Psoas muscle (tissue), 8 donors: Measurements from ENCODE around the gene PMIS2. TPM values are rescaled to one million over a fixed set of nuclear protein-coding genes. Genes with fewer than 3 reads are reported as not detected.
A peak's percentile ranks its signal among the peaks of the same experiment; 100 is the strongest.

Experiments used
- ATAC-seq, 4 donors: fragments of 200-7000 bp; cut with Tn5 transposase; one replicate each; pipeline ENCODE4 v1.9.1; 2020; ENCODE audit warnings: moderate library complexity in 3 of 4, mild to moderate bottlenecking in 2 of 4
- DNase-seq, 2 donors: peaks; one replicate each; pipeline ENCODE4 v3.0.0-alpha.2; 2020
- H3K27ac ChIP-seq: fragments of 200-600 bp; one replicate; pipeline ENCODE4 v1.8.0; 2022
- H3K27me3 ChIP-seq, 3 donors: fragments of 200-600 bp in 1 of 3; one replicate each; pipeline versions ENCODE4 v1.6.1 to v1.8.0; 2013 to 2022; ENCODE audit warnings: low read length in 2 of 3, mild to moderate bottlenecking in 2 of 3, moderate library complexity in 1 of 3; ENCODE audit not compliant: insufficient read depth in 3 of 3
- H3K36me3 ChIP-seq, 2 donors: fragments of 200-600 bp in 1 of 2; one replicate each; pipeline versions ENCODE4 v1.6.1 to v1.8.0; 2013 to 2022; ENCODE audit warnings: low read depth in 1 of 2, mild to moderate bottlenecking in 1 of 2, moderate library complexity in 1 of 2; ENCODE audit not compliant: insufficient read depth in 1 of 2
- H3K4me1 ChIP-seq: fragments of 200-600 bp; one replicate; pipeline ENCODE4 v1.8.0; 2022
- H3K4me3 ChIP-seq: fragments of 200-600 bp; one replicate; pipeline ENCODE4 v1.8.0; 2022; ENCODE audit warnings: mild to moderate bottlenecking
- H3K9me3 ChIP-seq: fragments of 200-600 bp; one replicate; pipeline ENCODE4 v1.8.0; 2022
- WGBS, 3 donors: extraction: QIAGEN DNeasy Blood & Tissue Kit; methylation state at CpG; one replicate each; pipeline versions ENCODE4 v1.1.6 to v1.1.7; 2013; 5-methylcytosine and 5-hydroxymethylcytosine counted together
- intact Hi-C, 2 donors: fragments of 100-400 bp; cut with DNase I; formaldehyde crosslinking; loops; one replicate each; pipeline versions ENCODE4 v1.11.0 to v1.14.2; 2022
- polyA plus RNA-seq, 3 donors: library from polyadenylated mRNA; stranded (reverse); fragments of 200-250 nt; gene quantifications; one replicate each; pipeline ENCODE4 v1.2.3, GENCODE V29; 2013
- total RNA-seq, 4 donors: library from RNA; stranded (reverse); fragmentation: NEBNext Ultra II Directional in 2 of 4; extraction: Animal tissue kit (Norgen Biotek cat#: 25700) in 2 of 4; gene quantifications; one replicate each; pipeline versions ENCODE4 v1.2.1 to v1.2.4, GENCODE V29; 2021 to 2023
- TF ChIP-seq, protein P1 (sequence below): fragments of 200-600 bp; IDR thresholded peaks from one replicate; pipeline ENCODE4 v1.8.0; 2022; ENCODE audit warnings: antibody characterized with exemption
- donor health status: healthy with polysubstance abuse.
- donor health status: DM: no; HTN: no; CAD: no; lungs with moderate emphysema.
- donor health status: Bipolar disorder and iron deficiency.
- donor health status: healthy.
- donor health status: DM: yes; HTN: yes; CAD: no.
- donor health status: DM: no; HTN: no; CAD: no.
- donor health status: DM: no; HTN: no; CAD: no.
- donor health status: DM: yes; HTN: yes; CAD: no.

Gene PMIS2
- total and polyA plus RNA-seq, 7 donors: not detected

DNA sequence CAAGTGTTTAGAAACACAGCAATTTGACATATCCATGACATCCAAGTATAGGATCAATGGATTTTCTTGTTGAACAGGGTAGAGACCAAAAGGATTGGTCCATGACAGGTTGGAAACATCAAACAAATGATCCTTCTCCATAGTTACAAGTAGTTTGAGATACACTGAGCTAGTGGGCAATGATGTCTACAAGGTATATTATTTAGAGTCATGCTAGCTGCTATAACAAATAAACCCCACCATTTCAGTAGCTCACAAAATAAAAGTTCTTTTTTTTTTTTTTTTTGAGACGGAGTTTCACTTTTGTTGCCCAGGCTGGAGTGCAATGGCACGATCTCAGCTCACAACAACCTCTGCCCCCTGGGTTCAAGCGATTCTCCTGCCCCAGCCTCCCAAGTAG, 21.7 kb downstream of the PMIS2 start:
- peaks cover 5% of the 10 kb centered on the region for H3K4me1 ChIP-seq
- 74 to 83% (median 74%) methylated on average over 3 of the region's 3 CpGs for WGBS, 3 donors
- peaks cover 0 to 1% (median 0%) of the 10 kb centered on the region in 3 donors for H3K27me3 ChIP-seq
- H3K27ac ChIP-seq: no peak overlapping the region
- no peak overlapping the region for H3K4me3 ChIP-seq
- peaks cover 4% of the 10 kb centered on the region for H3K9me3 ChIP-seq
- TF ChIP-seq, protein P1, sequence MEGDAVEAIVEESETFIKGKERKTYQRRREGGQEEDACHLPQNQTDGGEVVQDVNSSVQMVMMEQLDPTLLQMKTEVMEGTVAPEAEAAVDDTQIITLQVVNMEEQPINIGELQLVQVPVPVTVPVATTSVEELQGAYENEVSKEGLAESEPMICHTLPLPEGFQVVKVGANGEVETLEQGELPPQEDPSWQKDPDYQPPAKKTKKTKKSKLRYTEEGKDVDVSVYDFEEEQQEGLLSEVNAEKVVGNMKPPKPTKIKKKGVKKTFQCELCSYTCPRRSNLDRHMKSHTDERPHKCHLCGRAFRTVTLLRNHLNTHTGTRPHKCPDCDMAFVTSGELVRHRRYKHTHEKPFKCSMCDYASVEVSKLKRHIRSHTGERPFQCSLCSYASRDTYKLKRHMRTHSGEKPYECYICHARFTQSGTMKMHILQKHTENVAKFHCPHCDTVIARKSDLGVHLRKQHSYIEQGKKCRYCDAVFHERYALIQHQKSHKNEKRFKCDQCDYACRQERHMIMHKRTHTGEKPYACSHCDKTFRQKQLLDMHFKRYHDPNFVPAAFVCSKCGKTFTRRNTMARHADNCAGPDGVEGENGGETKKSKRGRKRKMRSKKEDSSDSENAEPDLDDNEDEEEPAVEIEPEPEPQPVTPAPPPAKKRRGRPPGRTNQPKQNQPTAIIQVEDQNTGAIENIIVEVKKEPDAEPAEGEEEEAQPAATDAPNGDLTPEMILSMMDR: no peak
- H3K36me3 ChIP-seq: no peaks in the 10 kb centered on the region
- ATAC-seq (no peak), DNase-seq (no peak)
- intact Hi-C loops: no loop called here

DNA sequence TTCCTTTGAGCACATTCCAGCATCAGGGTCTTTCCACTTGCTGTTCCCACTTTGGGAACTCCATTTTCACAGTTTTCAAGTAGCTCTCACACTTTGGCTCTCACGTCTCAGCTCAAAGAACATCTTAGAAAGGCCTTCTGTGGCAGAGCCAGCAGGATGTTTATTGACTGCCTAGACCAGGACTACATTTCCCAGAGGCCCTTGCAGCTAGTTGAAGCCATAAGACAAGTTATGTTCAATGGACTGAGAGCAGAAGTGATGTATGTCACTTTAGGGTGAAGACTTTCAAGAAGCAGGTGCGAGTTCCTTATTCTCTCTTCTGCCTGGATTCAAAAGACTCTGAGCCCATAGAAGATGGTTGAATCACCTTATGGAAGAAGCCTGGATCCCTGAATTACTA, 22.3 kb downstream of the PMIS2 start:
- WGBS, 3 donors: 68 to 75% (median 74%) methylated on average over 2 of the region's 2 CpGs
- TF ChIP-seq, protein P1: no peak
- Histone ChIP-seq H3K9me3 (peaks cover 4% of the 10 kb centered on the region), H3K4me3 (no peak overlapping the region), H3K27me3 (no peaks in the 10 kb centered on the region), H3K4me1 (peaks cover 9% of the 10 kb centered on the region), H3K36me3 (no peaks in the 10 kb centered on the region), H3K27ac (no peak overlapping the region)
- intact Hi-C loops: no loop called here
- DNase-seq (no peak), ATAC-seq (no peak)

DNA sequence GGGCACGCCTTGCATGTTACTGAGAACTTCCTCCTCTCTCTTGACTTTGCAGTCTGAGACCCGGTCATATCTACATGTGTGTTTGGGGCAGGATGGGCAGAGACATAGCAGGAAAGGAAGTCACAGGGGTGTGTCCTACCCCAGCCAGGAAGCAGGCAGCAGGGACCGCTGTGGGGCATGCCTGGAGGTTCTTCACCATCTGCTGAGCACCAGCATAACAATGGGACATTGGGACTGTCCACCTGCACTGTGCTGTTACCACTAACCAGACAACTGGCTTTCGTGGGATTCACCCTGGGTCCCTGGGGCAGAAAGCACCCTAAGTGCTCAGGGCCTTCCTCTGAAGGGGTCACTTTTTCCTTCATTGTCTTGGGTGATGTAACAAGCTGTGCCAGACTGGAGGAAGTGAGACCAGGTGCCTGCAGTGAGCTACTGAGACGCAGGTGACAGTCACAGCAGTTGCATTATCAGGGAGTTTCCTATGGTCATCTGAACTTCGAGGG, 23.9 kb downstream of the PMIS2 start:
- Histone ChIP-seq H3K27me3 (no peaks in the 10 kb centered on the region), H3K4me3 (no peak overlapping the region), H3K4me1 (peaks cover 9% of the 10 kb centered on the region), H3K36me3 (no peaks in the 10 kb centered on the region), H3K9me3 (peaks cover 4% of the 10 kb centered on the region), H3K27ac (no peak overlapping the region)
- TF ChIP-seq, protein P1: no peak
- ATAC-seq (no peak), DNase-seq (peak in 1 of 2 donors; percentile 34)
- WGBS, 3 donors: 70 to 79% (median 72%) methylated on average over 6 of the region's 6 CpGs
- intact Hi-C loops: loop anchor here in 1 of 2 donors (5.0 kb wide), 1 partner anchor 68 kb away; no protein-coding TSS in a partner anchor

DNA sequence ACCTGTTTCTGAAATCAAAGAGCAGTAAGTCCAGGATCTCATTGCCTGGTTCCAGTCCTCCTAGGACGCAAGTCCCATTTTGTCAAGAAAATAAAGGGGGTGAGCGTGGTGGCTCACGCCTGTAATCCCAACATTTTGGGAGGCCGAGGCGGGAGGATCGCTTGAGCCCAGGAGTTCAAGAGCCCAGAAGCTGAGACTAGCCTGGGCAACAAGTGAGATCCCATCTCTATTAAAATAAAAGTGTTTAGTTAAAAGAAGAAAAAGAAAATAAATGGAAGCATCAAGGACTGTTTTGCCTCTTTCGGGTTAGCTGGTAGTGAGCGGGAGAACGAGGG, 26.2 kb downstream of the PMIS2 start:
- TF ChIP-seq, protein P1: no peak
- peak overlapping the region; percentile 57 for H3K27ac ChIP-seq
- peaks cover 9% of the 10 kb centered on the region for H3K4me1 ChIP-seq
- H3K4me3 ChIP-seq: peak overlapping the region; percentile 82
- peaks cover 4% of the 10 kb centered on the region for H3K9me3 ChIP-seq
- H3K36me3 ChIP-seq: peaks cover 0 to 12% of the 10 kb centered on the region in 2 donors
- ATAC-seq (no peak), DNase-seq (no peak)
- WGBS, 3 donors: 26 to 31% (median 29%) methylated on average over 9 of the region's 9 CpGs
- intact Hi-C loops: loop anchor here in 1 of 2 donors (5.0 kb wide), 1 partner anchor 70 kb away; no protein-coding TSS in a partner anchor
- H3K27me3 ChIP-seq: no peaks in the 10 kb centered on the region
